Endothelial cell of umbilical vein (primary cell): Measurements from ENCODE around the gene MAPK9. TPM values are rescaled to one million over a fixed set of nuclear protein-coding genes. Genes with fewer than 3 reads are reported as not detected.

ENCODE experiments used
- BruUV-seq: library from RNA; stranded (reverse); fragments of 400-500 nt; replicated peaks from 2 replicates; lab custom pipeline; 2021; lab: Mats Ljungman, UMichigan
- CTCF ChIA-PET: fragments of 300-600, 350-600 bp; sonication (Branson Sonifier 250); formaldehyde crosslinking; loops from one replicate; lab custom pipeline; 2021; ENCODE audit warnings: antibody characterized with exemption, inconsistent platforms; lab: Charles Lee
- POLR2A ChIA-PET: fragments of 300-600, 350-600 bp; sonication (Branson Sonifier 250); formaldehyde crosslinking; loops from one replicate; lab custom pipeline; 2021; ENCODE audit warnings: antibody characterized with exemption, inconsistent platforms; lab: Charles Lee
- DNase-seq: peaks from one replicate; pipeline ENCODE4 v3.0.0-alpha.2; 2011; ENCODE audit warnings: low read depth, low spot score
- FAIRE-seq: peaks from 2 replicates; lab custom pipeline; 2011; peaks lifted over from hg19 to GRCh38; lab: Jason Lieb, UNC
- H2AFZ ChIP-seq: 2 replicates; pipeline ENCODE4 v1.6.0; 2012; ENCODE audit warnings: low read depth, low read length, control low read depth, inconsistent platforms
- H3K27ac ChIP-seq: 2 replicates; pipeline ENCODE4 v1.5.1; 2011; ENCODE audit warnings: low read depth, mild to moderate bottlenecking, control low read depth, low read length, moderate library complexity; ENCODE audit not compliant: insufficient read depth
- H3K27me3 ChIP-seq, 2 experiments: 2 replicates each; pipeline versions ENCODE4 v1.6.0 to v1.6.1; 2011; ENCODE audit warnings: low read length in 2 of 2, mixed read lengths in 1 of 2; ENCODE audit not compliant: control insufficient read depth in 2 of 2, insufficient read depth in 2 of 2
- H3K36me3 ChIP-seq, 2 experiments: 2 replicates in 1 of 2; 3 replicates in 1 of 2; pipeline ENCODE4 v1.5.1; 2011; ENCODE audit warnings: low read length in 2 of 2, mild to moderate bottlenecking in 1 of 2, moderate library complexity in 1 of 2; ENCODE audit not compliant: control insufficient read depth in 2 of 2, insufficient read depth in 2 of 2; ENCODE audit errors: extremely low read depth in 1 of 2
- H3K4me1 ChIP-seq: 3 replicates; pipeline ENCODE4 v1.5.1; 2011; ENCODE audit warnings: mild to moderate bottlenecking, low read length; ENCODE audit not compliant: control insufficient read depth, insufficient read depth; ENCODE audit errors: extremely low read depth
- H3K4me2 ChIP-seq: 2 replicates; pipeline ENCODE4 v1.6.1; 2011; ENCODE audit warnings: low read length, control low read depth, mixed read lengths; ENCODE audit not compliant: insufficient read depth
- H3K4me3 ChIP-seq, 3 experiments: fragments of 200-600 bp in 1 of 3; sonication (generic), shearing (Covaris generic) in 1 of 3; replicated peaks in 1 of 3; 2 replicates each; pipeline ENCODE4 v1.5.1; 2011 to 2016; ENCODE audit warnings: control low read depth in 3 of 3, low read length in 3 of 3, mild to moderate bottlenecking in 2 of 3, inconsistent platforms in 1 of 3, low read depth in 1 of 3, moderate library complexity in 1 of 3; ENCODE audit not compliant: insufficient read depth in 1 of 3
- H3K79me2 ChIP-seq: 2 replicates; pipeline ENCODE4 v1.6.0; 2012; ENCODE audit warnings: low read length, inconsistent platforms; ENCODE audit not compliant: control insufficient read depth, insufficient read depth
- H3K9ac ChIP-seq: replicated peaks from 2 replicates; pipeline ENCODE3; 2011; ENCODE audit warnings: low read length, control low read depth; ENCODE audit not compliant: insufficient read depth; ENCODE audit errors: extremely low read depth
- H3K9me1 ChIP-seq: replicated peaks from 3 replicates; pipeline ENCODE4 v1.6.0; 2011; ENCODE audit warnings: mild to moderate bottlenecking, low read length; ENCODE audit not compliant: control insufficient read depth, insufficient read depth; ENCODE audit errors: extremely low read depth
- H3K9me3 ChIP-seq: replicated peaks from 2 replicates; pipeline ENCODE4 v1.5.1; 2012; ENCODE audit warnings: low read length, inconsistent platforms; ENCODE audit not compliant: control insufficient read depth, insufficient read depth
- H4K20me1 ChIP-seq: replicated peaks from 2 replicates; pipeline ENCODE3; 2011; ENCODE audit warnings: mild to moderate bottlenecking, low read length; ENCODE audit not compliant: control insufficient read depth, insufficient read depth; ENCODE audit errors: extremely low read depth
- CTCF ChIP-seq, 2 donors: IDR thresholded peaks; 1 replicate in 1 of 2; 2 replicates in 1 of 2; pipeline ENCODE4 v1.5.1; 2011; ENCODE audit warnings: low read length in 2 of 2, mild to moderate bottlenecking in 2 of 2, moderate library complexity in 2 of 2, control low read depth in 1 of 2, inconsistent platforms in 1 of 2, low read depth in 1 of 2; ENCODE audit not compliant: insufficient read depth in 1 of 2; ENCODE audit errors: extremely low read depth in 1 of 2
- EZH2 ChIP-seq: IDR thresholded peaks from 2 replicates; pipeline ENCODE4 v1.6.1; 2012; ENCODE audit warnings: borderline replicate concordance, low read depth, mild to moderate bottlenecking, moderate library complexity, low read length, inconsistent platforms; ENCODE audit not compliant: severe bottlenecking
- FOS ChIP-seq: IDR thresholded peaks from 2 replicates; pipeline ENCODE4 v1.6.1; 2011; ENCODE audit warnings: mild to moderate bottlenecking, low read length, moderate library complexity, borderline replicate concordance; ENCODE audit not compliant: insufficient read depth
- GATA2 ChIP-seq: IDR thresholded peaks from 2 replicates; pipeline ENCODE4 v1.7.0; 2011; ENCODE audit warnings: low read depth, mild to moderate bottlenecking, moderate library complexity, mixed read lengths, low read length; ENCODE audit not compliant: insufficient read length, insufficient read depth
- JUN ChIP-seq: IDR thresholded peaks from 2 replicates; pipeline ENCODE4 v1.6.1; 2011; ENCODE audit warnings: borderline replicate concordance, low read depth; ENCODE audit not compliant: insufficient read length, insufficient read depth
- MAX ChIP-seq: IDR thresholded peaks from 2 replicates; pipeline ENCODE4 v1.6.1; 2011; ENCODE audit not compliant: insufficient read depth, insufficient read length
- MYC ChIP-seq: IDR thresholded peaks from one replicate; pipeline ENCODE4 v1.6.1; 2011; ENCODE audit warnings: mild to moderate bottlenecking, low read depth, low read length
- POLR2A ChIP-seq: IDR thresholded peaks from 2 replicates; pipeline ENCODE4 v1.6.1; 2012; ENCODE audit warnings: low read depth, mild to moderate bottlenecking, control low read depth, low read length
- POLR2AphosphoS5 ChIP-seq: IDR thresholded peaks from 2 replicates; pipeline ENCODE4 v1.6.1; 2012; ENCODE audit warnings: low read depth, mild to moderate bottlenecking, control low read depth, low read length, moderate library complexity; ENCODE audit not compliant: insufficient read depth
- dilution Hi-C: fragments of 300-500 bp; cut with MboI; formaldehyde crosslinking; loops from one replicate; pipeline ENCODE4 v1.15.0; 2019; ENCODE audit warnings: low sequenced_read_pairs; ENCODE audit not compliant: extremely low pct_ligation_motif_present
- intact Hi-C: fragments of 100-400 bp; cut with micrococcal nuclease; formaldehyde crosslinking; loops from one replicate; pipeline ENCODE4 v1.10.0; 2022
- polyA plus RNA-seq, 4 experiments: library from polyadenylated mRNA; depleted of rRNA in 3 of 4; stranded (reverse) in 3 of 4; unstranded in 1 of 4; fragments of >200 nt; gene quantifications; 2 replicates each; pipeline versions ENCODE4 v1.2.1 to v1.2.3, GENCODE V29; 2011 to 2012; ENCODE audit warnings: missing spikeins in 1 of 4
- total RNA-seq: library from RNA; stranded (reverse); gene quantifications from 2 replicates; pipeline ENCODE4 v1.2.3, GENCODE V29; 2021

The MAPK9 gene
- total and polyA plus RNA-seq, 2 donors (not counting 3 experiments of a cell fraction or from before 2014, with no cell fraction given): 24.6 to 34.8 TPM

GRCh38 chr5:180234271-180234670 is 57.6 kb downstream of the MAPK9 start:
- Histone ChIP-seq H3K9ac (no peak overlapping the region), H3K9me1 (no peaks in the 10 kb centered on the region), H3K4me1 (no peaks in the 10 kb centered on the region), H3K9me3 (no peaks in the 10 kb centered on the region), H3K36me3 (peaks cover 3 to 4% of the 10 kb centered on the region in 2 experiments), H3K79me2 (no peaks in the 10 kb centered on the region), H3K27me3 (no peaks in the 10 kb centered on the region), H4K20me1 (no peaks in the 10 kb centered on the region), H3K4me2 (no peak overlapping the region), H3K27ac (no peak overlapping the region), H3K4me3 (no peak overlapping the region), H2AFZ (no peak overlapping the region)
- BruUV-seq: no TSS peak
- ChIA-PET POLR2A (no interaction called here), CTCF (no interaction called here)
- intact Hi-C loops: no loop called here
- FAIRE-seq: no peak
- no peak for DNase-seq
- TF ChIP-seq FOS: no peak
- TF ChIP-seq EZH2: no peak
- no peak for TF ChIP-seq POLR2AphosphoS5
- no peak for TF ChIP-seq GATA2
- no peak for TF ChIP-seq MYC
- no peak for TF ChIP-seq MAX
- TF ChIP-seq JUN: no peak
- TF ChIP-seq CTCF (IDR thresholded peaks at IDR 0.05; ENCODE audit: extremely low read depth in 1 of 2, insufficient read depth in 1 of 2, low read depth in 1 of 2, low read length in 2 of 2): no peak
- no peak for TF ChIP-seq POLR2A
- dilution Hi-C loops: no loop called here
